HL-60/S4 treated with retinoic acid at 250 ng/mL for 4 days and 3 days (cell line): ENCODE measurements around the gene RAB33A.
"Not testable (repeated sequence)": the region's sequence is repeated elsewhere in the genome, so short reads cannot be mapped to it uniquely, and the experiment has no call there.

Experiments used
- in situ Hi-C: fragments of 300-500 bp; cut with MboI; formaldehyde crosslinking; loops from 2 replicates; pipeline ENCODE4 v1.7.0; 2022; ENCODE audit warnings: low sequenced_read_pairs

The RAB33A gene

DNA sequence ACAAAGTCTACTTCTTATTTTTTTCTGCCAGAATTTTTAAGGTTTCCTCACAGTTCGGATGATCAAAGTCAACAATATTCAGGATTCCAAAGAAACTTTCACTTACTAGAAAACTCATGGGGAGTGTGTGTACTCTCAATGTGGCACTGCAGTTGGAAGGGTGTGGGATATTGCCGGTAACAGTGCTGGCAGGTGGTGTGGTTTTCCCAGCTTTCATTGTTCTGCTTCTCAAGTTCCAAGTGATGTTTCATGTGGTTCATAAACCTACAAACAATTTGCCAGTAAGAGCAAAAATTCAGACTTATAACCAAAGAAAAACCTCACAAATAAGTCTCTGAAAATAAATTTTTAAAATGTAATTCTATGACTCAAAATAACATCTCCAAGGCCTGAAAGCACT, 57.1 kb downstream of the RAB33A start:
- in situ Hi-C loops = no loop called here

DNA sequence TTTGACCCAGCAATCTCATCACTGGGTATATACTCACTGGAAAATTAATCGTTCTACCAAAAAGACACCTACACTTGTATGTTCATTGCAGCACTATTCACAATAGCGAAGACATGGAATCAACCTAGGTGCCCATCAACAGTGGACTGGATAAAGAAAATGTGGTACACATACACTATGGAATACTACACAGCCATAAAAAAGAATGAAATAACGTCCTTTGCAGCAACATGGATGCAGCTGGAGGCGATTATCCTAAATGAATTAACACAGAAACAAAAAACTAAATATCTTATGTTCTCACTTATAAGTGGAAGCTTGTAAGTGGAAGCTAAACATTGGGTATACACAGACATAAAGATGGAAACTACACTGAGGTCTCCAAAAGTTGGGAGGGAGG, 59.4 kb downstream of the RAB33A start:
- in situ Hi-C loops = not testable (repeated sequence)
